Activated CD4-positive, alpha-beta T cell treated with anti-CD3 and anti-CD28 coated beads, Interleukin-2, amount 50 U/mL, for 24 hours (primary cell): ENCODE results near the gene GIGYF2.
"Not testable (repeated sequence)": the region's sequence is repeated elsewhere in the genome, so short reads cannot be mapped to it uniquely, and the experiment has no call there.

ENCODE experiments used
- DNase-seq, 2 donors: peaks; one replicate each; pipeline ENCODE4 v3.0.0-alpha.2; 2020; ENCODE audit warnings: low read depth in 1 of 2, low spot score in 1 of 2

Gene GIGYF2

GRCh38 chr2:232697059-232697806 lies at the start of gene GIGYF2:
GIGYF2 (plus strand) TSS chr2:232697331; CDS start chr2:232735198, 37,867 bp downstream.
- peak; percentile 85 to 93 for DNase-seq

DNA sequence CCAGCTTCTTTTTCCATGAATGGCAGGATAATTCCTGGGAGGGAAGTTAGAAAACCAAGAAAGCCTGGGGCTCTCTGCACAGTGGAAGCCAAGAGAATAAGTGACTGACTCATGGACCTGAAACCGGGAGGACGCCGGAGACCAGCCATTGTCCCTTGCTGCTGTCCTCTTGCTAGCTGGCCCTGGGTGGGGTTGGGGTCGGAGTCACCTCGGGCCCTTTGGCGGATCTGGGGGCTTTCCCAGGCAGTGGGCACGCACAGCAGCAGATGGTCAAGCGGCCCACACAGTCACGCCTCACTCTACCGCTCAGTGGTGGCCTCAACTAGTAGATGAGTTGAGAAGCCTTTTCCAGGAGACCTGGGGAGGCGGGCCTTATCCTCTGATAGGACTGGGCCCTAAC lies 48.1 kb upstream of the GIGYF2 start:
- DNase-seq = no peak

- no peak for DNase-seq
Observed at GRCh38 chr2:232652505-232652851, 44.7 kb upstream of the GIGYF2 start.

DNA sequence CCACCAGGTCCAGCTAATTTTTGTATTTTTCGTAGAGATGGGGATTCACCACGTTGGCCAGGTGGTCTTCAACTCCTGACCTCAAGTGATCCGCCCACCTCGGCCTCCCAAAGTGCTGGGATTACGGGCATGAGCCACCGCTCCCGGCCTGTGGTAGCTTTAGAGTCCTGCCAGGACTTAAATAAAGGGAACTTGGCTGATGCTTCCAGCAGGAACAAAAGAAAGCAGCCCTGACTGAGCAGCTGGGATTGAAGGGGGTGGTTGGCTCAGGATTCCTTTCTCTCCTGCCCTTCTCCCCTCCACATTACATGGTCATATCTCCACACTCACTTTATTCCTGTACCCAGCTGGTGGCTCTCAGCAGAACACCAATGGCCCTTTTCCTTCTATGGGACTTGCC lies 43.7 kb upstream of the GIGYF2 start:
- DNase-seq = no peak

DNA sequence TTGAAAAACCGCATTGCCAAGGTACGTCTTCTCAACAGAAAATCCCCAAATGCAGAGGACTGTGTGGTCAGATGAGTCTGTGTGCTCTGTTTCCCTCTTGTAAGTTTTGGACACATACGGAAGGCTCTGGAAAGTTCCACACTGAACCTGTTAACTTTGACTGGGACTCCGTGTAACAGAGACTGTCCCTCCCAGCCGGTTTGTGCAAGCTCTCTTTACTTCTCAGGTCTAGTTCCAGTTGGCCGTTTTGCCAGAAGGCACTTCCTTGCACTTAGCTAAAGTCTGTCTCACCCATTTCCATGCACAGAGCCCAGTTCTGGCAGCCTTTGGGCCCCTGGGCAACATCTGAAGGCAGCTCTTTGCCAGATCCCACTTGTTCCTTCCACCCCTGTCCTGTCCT lies 41.7 kb upstream of the GIGYF2 start:
- no peak for DNase-seq

- no peak for DNase-seq
Observed at GRCh38 chr2:232658217-232658785, 38.8 kb upstream of the GIGYF2 start.

- DNase-seq = no peak
Observed at GRCh38 chr2:232659359-232659758, 37.8 kb upstream of the GIGYF2 start.

DNA sequence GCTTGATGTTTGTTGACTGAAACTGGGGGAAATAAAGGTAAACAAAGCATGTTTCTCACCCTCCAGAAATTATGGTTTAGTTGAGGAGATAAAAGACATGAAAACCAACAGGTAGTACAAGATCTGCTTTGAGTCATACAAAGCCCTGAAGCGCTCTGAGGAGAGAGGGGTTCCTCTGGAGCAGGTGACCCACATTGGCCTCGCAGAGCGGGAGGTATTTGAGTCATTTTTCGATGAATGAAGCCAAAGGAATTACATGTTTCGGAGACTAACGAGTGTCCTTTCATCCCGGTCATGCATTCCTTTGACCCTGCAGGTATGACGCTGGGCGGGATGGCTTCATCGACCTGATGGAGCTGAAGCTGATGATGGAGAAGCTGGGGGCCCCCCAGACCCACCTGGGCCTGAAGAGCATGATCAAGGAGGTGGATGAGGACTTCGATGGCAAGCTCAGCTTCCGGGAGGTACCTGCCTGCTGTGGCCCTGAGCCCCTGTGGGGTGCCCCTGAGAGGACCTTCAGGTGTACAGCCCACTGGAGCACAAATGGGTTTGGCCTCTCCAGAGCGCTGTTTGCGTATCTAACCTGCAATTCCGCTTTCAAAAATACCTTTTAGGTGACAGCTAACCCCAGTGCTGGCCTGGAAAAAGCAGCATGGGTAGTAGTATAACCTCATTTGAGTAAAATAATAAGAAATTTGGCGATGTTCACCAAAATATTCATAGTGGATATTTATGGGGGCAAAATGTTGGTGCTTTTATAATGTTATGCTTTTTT lies 34.5 kb upstream of the GIGYF2 start:
- no peak for DNase-seq

DNA sequence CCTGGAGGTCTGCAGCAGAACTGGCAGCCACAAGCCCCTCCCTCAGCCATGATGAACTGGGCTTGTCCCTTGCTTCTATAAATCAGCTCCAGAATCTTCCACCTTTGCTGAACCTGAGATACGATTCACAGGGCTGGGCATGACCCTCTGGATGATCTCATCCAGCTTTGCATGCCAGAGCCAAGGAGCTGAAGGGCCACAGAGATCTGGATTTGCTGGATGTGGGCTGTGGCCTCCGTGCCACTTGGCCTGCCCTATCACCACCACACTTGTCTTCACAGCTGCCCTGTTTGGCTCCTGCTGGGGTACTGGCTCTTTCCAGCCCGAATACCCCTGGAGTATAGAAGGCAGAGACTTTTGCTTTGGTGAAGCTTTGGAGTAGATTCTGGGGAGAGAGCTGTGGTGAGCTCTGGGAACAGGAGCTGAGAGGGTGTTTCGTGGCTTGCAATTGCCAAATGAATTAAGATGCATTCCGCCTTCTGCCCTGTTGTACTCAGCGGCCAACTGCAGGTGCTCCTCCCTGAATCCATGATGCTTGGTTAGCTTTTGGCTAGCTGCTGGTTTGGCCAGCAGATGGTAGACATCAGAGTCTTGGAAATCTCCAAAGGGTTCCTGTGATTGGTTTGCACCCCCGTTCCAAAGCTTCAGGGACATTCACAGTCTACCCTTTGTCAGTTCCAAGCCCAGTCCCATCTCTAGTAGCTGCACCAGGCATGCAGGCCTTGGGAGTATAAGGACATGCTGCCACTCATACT lies 30.9 kb upstream of the GIGYF2 start:
- DNase-seq = no peak

GRCh38 chr2:232667989-232668583 lies 29.0 kb upstream of the GIGYF2 start:
- DNase-seq = no peak

GRCh38 chr2:232668805-232669444 lies 28.2 kb upstream of the GIGYF2 start:
- DNase-seq = no peak

GRCh38 chr2:232672588-232672987 lies 24.5 kb upstream of the GIGYF2 start:
- no peak for DNase-seq

DNA sequence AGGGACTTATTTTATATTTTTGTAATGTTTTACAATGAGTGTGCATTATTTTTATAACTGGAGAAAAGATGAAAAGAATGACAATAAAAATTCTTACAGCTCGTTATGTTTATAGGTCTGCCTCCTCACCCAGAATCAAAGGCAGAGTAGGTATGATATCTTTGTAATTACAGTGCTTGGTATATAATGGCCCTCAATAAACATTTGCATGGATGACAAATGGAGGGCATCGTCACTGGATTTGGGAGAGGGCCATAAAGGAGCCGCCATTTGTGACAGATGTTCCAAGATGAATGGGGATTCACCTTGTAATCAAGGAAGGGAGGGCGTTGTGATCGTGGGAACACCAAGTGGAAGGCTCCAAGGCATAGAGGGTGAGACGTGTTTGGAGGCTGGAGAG lies 22.6 kb upstream of the GIGYF2 start:
- DNase-seq = no peak

DNA sequence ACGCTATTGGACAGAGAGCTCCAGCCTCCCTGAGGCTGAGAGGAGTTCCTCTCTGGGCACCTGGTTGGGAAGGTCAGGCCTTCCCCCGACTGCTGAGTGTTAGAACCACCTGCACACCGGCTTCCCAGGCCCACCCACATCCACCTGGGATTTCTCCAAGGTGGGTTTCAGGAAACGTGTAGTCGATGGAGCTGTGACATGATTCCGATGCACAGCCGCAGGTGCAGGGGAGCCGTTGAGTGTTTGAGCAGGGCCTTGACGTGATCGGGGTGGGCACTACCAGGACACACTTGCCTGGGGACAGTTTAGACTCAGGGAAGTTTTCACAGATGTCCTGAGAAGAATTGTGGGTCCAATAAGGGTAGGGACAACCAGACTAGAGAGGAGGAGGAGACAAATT lies 21.8 kb upstream of the GIGYF2 start:
- no peak for DNase-seq

DNA sequence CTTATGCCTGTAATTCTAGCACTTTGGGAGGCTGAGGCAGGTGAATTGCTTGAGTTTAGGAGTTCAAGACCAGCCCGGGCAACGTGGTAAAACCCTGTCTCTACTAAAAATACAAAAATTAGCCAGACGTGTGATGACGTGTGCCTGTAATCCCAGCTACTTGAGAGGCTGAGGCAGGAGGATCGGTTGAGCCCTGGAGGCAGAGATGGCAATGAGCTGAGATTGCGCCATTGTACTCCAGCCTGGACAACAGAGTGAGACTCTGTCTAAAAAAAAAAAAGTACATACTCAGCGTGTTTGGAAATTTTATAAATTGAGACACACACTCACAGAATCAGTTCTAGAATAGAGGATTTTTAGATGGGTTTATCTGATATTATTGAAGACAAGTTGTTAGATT lies 17.1 kb upstream of the GIGYF2 start:
- DNase-seq = no peak

GRCh38 chr2:232681527-232681926 lies 15.6 kb upstream of the GIGYF2 start:
- no peak for DNase-seq

- no peak for DNase-seq
Observed at GRCh38 chr2:232683368-232683767, 13.8 kb upstream of the GIGYF2 start.

DNA sequence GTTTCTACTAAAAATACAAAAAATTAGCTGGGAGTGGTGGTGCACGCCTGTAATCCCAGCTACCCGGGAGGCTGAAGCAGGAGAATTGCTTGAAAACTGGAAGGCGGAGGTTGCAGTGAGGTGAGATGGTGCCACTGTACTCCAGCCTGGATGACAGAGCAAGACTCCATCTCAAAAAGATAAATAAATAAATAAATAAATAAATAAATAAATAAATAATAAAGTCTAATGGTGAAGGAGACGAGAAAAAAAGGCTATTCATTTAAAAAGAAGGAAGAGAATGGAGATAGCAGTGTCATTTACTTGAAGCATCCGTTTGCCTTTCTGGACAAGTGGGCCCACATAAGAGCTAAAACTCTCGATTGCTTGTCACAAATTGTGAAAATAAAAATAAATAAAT lies 11.7 kb upstream of the GIGYF2 start:
- DNase-seq = not testable (repeated sequence)

DNA sequence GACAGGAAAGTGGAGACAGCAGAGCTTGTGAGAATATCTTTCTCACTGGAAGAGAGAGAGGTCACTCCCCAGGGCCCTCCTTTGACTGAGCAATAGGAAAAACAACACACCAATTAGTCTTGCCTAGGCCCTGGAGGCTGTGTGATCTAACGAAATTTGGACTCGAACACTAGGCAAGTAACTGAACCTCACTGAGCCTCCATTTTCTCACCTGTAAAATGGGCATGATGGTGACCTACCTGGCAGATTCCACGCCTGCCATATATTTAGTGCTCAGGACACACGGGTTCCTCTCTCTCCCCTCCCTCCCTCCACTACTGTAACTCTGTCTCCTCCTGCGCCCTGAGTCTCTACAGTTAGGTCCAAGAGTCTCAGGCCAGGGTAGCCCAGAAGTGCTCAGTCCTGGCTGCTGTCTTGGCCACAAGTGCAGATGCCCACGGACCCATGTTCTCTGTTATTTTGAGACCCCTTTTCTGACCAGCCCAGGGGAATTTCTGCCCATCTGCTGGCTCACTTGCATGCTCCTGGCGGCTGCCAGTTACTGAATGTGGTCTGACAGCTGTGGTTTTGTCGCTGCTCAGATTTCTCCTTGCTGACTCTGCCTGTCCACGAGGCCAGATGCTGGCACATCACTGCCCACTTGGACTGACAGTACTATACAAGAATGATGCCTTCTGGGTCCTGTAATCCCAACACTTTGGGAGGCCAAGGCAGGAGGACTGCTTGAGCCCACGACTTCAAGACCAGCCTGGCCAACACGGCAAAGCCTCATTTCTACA lies 9.6 kb upstream of the GIGYF2 start:
- DNase-seq = no peak

DNA sequence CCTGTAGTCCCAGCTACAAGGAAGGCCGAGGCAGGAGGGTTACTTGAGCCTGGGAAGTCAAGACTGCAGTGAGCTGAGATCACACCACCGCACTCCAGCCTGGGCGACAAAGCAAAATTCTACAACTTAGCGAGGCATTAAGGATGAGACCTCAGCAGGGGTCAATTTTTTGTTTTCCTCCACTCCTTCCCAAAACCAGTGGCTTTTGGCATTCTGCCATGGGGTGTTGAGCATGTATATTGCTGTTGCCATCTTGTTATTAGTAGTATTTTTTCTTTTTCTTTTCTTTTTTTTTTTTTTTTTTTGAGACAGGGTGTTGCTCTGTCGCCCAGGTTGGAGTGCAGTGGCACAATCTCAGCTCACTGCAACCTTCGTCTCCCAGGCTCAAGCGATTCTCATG lies 8.9 kb upstream of the GIGYF2 start:
- no peak for DNase-seq
